A204.1 (cell line): ENCODE results near the gene STARD3.

Source experiments
- FAIRE-seq: peaks from 2 replicates; lab custom pipeline; 2012; peaks lifted over from hg19 to GRCh38; lab: Jason Lieb, UNC

STARD3 gene

DNA sequence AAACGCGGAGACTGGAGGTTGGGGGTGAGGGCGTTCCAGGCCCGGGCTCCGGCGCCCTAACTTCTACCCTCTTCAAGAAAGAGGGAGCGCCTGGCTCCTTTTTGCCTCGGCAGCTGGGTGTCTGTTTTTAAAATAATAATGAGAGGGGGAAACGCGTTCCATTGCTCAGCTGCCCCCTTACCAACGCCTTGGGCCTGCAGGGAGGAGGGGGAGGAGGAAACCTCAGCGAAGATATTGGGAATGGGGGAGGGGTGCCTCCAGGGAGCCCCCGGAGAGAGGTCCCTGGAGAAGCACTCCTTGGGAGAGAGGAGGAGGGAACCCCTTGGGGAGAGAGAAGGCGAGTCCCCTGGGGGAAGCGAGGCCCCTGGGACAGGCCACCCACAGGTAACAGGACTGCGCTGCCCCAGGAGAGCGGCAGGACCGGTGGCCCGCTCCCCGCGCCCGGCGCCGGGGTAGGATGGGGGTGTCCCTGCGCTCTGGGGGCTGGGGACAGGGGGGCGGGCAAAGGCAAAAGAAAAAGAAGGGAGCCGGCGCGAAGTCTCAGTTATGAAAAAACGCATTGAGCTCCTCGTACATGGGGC, 31.9 kb upstream of the STARD3 start:
- FAIRE-seq = no peak

DNA sequence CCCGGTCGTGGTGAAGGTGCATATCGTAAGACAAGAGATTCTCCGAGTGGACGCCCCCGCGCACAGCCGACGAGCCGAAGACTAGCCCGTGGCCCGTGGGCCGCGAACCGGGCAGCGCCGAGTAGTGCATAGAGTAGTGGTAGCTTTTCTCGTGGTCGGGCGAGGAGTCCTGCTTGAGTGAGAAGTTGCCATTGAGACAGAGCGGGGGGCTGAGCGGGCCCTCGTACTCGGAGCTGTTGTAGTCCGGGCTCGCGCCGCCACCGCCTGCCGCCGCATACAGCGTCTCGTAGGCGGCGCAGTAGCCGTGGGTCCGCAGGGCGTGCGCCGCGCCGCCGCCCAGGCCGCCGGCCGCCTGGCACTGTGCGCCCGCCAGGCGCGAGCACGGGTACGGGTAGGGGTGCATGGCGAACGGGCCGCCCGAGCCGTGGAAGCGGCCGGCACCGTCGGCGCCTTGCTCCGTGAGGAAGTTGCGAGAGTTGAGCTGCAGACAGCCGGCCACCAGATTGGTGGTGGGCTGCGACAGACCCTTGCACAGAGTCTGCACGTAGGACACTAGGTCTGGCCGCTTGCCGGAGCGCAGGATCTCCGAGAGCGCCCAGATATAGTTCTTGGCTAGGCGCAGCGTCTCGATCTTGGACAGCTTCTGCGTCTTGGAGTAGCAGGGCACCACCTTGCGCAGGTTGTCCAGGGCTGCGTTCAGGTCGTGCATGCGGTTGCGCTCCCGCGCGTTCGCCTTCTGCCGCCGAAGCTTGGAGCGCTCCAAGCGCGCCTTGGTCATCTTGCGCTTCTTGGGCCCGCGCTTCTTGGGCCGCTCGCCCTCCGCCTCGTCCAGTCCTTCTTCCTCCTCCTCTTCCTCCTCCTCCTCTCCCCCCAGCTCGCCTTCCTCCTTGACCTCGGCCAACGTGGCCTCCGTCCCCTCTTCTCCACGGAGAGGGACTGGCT, 31.2 kb upstream of the STARD3 start:
- no peak for FAIRE-seq

DNA sequence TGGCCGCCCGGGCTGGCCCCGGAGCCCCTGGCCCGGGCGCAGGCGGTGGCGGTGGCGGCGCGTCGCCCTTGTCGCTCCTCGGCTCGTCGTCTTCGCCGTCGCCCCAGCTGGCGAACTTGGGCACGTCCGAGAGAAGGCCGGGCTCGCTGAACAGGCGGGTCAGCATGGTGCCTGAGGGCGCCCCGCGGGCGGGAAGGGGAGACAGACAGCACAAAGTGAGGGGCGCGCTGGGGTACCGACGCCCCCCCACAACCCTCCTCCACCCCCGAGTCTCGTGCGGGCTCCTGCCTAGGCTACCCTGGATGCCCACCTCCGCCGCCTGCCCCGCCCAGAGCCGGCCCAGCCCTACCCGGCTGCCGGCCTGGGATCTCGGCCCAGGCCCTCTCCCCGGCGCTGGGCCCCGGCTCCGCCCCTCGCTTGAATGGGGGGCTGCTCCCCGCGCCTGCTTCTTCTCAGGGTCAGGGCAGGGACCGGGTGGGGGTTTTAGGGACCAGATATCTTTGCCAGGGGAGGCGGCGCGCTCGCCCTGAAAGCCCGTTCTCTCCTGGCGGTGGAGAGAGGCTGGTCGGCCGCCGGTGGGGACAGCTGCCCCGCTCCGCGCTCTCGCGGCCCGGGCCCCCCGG, 30.4 kb upstream of the STARD3 start:
- FAIRE-seq = no peak

DNA sequence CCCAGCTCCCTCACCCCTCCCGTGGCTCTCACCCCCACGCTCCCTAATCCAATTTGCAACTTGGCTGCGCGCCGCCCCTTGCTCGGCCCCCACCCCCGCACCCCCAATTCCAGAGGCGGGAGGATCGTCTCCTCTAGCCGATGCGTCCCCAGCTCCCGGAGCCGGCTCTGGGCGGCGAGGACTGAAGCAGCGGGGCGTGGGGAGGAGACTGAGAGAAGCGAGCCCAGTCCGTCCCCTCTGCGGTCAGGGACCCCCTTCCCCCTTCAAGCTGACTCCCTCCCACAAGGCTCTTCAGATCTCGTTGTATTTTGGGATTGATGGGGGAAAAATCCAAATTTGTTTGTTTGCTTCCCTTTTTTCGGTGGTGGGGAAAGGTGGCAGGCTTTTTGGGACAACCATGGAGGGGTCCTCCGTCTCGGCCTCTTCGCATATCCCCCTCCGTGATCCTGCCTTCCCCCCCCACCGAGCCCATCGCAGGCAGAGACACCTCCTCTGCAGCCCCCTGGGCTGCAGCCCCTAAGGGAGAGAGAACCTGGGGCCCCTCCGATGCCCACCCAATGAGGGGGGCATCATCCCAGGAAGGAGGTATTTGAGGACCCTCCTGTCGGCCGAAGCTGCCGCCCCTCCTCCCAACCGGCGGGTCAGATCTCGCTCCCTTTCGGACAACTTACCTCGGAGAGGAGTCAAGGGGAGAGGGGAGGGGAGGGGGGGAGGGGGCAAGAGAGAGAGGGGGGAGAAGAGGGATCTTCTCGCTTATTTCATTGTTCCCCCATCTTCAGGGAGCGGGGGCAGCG, 29.7 kb upstream of the STARD3 start:
- FAIRE-seq = no peak

DNA sequence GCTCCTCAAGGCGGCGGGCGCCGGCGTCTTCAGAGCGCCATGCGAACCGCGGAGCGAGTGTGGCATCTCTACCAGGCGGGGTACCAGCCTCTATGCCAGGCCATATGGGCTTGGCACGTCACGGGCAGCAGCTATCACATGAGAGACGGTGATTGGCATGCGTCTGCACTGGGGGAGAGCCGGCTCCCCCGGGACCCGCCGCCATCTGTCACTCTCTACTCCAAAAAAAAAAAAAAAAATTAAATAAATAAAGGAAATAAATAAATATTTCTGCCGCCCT, 29.2 kb upstream of the STARD3 start, which contains the start of gene NEUROD2:
Gene NEUROD2 (minus strand): TSS at position 70 of the 280 bp plus-strand sequence. CDS start 1,321 bp downstream, outside the sequence.
- FAIRE-seq = no peak

DNA sequence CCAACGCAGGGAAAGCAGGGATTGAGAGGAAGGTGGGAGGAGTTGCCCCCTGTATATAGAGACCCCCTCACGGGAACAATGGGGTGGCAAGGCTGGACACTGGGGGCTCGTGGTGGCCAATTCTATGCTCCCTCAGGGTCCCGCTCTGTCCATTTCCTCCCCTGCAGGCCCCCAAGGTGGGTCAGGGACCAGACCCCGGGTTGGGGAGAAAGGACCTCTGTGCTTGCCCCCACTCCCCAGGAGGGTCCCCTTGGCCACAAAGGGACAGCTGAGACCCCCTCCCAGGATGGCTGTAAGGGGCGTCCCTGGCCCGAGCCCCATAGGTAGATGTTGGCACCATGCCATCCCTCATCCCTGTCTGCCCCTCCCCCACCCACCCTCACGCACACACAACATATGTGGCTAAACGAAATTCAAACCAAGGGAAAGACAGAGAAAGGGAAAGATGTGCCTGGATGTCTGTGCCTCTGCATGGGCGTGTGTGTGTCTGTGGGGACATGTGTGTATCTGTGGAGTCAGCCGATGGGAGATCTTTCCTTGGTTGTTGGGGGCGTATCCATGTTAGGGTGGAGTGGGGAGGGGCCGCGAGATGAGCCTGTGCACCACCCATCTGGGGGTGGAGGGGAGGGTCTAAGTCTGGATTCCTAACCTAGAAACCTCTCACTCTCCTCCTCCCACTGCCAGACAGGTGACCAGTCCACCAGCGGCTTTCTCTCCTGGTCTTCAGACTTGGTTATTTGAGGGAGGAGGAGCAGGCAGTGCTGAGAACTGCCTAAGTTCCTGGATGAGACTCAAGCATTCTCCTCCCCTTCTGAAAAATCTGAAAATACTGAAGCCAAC, 28.6 kb upstream of the STARD3 start:
- no peak for FAIRE-seq

DNA sequence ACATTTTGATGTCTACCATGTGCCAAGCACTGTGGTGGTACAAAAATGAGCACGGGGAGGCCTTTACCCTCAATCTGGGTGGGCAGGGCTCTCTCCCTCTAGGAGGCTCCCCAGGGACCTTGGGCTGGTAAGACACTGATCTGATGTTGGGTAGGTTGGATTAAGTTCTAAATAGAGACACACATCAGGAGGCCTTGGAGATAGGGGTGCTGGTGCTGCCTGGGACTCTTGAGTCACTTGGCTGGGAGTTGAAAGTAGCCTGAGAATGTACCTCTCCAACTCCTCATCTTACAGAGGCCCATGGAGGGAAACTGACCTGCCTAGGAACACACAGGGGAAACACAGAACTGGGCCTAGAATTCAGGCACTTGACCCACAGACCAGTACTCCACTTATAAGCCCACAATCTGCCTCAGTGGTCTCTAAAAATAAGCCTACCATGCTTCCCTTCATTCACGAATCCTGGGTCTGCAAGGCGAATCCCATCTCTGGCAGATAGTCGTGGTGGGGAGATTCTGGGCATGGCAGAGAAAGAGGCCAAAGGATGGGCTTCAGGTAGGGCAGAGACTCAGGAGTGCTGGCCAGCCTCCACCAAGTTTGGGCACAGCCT, 27.4 kb upstream of the STARD3 start:
- FAIRE-seq = no peak

DNA sequence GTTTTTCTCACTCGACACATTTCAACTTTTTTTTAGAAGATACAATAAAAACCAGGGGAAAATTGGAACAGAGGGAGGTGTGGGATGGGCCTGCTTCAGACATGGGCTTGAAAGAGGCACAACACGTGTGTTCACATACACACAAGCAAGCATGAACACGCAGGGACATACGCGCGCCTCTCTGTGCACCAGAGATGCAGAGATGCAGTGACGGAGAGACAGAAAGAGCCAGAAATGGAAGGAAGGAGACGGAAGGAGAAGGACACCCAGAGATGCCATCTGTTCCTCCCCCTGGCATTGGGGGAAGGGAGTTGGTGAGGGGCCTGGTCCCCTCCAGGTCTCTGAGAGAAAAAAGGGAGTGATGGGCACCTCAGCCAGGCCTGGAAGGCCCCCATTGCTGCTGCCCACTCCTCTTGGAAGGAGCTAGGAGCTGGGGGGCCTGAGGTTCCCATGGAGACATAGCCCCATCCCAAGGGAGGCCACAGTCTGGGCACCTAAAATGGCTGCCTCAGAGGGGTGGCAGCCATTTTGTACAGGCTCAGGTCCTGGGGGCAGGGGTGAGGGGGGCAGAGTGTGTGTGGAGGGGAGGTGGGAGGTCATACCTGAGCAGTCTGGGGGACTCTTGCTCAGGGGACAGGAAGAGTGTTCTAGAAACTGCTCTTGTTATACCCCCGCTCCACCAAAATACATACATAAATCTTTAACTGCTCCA, 25.4 kb upstream of the STARD3 start:
- FAIRE-seq = no peak

DNA sequence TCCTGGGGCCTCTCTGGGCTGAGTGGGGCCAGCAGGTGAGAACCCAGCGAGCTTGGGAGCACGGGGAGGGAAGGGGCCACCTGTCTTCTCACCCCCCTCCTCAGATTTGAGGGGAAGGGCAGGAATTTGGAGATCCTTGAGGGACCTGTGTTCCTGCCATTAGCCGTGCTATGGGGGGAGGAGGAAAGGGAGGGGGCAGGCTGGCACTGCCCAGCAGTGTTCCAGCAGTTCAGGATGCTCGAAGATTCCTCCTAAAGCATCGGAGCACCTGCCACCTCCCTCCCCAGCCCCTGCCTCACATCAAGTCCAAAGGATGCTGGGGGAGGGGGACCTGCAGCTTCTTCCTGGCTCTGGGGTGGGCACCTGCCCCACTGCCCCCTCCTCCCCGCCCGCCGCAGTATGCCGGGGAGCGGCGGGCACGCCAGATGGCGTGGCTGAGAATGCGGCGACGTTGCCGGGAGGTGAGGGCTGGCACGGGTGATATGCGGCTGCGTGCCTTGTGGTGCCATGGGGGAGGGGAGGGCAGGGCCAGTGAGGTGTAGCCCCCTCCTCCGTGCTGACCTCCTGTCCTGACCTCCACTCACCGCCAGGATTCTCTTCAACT, 24.6 kb upstream of the STARD3 start:
- no peak for FAIRE-seq

DNA sequence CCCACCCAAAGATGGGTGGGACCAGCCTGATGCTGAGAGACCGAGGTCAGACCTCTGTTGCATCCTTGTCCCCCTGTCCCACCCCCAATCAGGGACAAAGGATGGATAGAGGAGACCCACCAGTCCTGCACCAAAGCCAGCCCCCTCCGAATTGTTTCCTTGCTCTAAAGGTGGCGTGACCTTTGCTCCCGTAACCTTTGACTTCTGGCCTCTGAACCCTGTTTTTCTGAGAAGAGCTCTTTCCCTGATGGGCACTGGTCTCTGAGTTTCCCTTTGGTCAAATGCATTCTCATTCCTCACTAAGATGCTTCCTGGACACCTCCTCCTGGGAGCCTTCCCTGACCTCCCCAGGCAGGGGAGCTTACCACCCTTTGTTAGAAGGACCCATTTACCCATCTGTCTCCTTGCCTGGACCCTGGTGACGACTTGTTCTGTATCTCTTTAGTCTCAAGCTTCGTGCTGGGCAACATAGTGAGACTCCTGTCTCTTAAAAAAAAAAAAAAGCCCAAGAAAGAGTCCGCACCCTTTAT, 23.9 kb upstream of the STARD3 start:
- no peak for FAIRE-seq

DNA sequence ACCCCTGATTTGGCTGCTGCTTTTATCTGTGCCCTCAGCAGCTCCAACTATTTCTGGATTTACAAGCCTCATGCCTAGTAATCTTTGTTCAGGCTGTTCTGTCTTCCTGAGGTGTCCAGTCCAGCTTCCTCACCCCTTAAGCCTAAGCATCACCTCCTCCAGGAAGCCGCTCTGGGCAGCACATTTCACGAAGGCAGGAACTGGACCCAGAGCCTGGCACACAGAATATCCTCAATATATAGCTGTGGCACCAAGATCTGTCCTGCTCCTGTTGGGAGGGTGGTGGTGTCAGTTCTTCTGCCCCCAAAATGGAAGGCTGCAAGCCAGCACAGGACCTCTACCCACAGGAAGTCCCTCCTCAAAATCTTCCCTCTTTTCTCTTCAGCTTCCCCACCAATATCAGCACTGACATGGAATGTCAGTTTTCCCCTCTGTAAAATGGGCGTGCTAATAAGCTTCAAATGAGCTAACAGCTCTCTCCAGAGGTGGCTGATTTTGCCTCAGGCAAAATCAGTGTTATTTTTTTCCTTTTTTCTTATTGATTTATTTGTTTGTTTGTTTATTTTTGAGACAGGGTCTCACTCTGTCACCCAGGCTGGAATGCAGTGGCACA, 22.3 kb upstream of the STARD3 start:
- no peak for FAIRE-seq

DNA sequence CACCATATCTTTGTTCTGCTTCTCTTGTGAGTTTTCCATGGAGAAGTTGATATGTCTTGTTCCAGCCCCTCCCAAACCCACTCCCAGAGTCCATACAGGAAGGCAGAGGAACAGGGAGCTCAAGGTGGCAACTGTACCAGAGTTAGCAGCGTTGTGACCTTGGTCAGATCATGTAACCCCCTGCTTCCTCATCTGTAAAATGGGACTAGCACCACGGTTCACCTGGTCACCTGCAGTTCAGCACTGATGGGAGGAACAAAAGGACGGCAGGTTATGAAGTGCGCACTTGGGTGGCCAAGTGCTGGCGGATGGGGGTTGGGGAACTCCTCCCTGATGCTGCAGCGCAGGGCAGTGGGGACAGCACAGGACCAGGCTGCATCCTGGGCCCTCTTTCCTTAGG, 21.5 kb upstream of the STARD3 start:
- FAIRE-seq = no peak

DNA sequence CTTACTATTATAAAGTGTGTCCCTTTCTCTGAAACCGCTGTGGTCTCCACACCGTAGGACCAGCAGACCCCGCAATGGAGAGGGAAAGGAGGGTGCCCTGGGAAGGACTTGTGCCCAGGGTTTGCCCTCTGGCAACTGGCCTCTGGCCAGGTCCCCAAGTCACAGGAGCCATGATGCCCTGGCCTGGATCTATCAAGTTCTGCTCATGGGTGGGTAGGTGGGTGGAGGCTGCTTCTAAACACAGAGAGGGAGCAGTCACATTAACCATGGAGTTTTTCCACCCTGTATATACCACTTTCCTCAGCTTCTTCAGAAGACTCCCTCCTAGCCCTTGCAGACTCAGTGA, 19.9 kb upstream of the STARD3 start:
- FAIRE-seq = no peak

DNA sequence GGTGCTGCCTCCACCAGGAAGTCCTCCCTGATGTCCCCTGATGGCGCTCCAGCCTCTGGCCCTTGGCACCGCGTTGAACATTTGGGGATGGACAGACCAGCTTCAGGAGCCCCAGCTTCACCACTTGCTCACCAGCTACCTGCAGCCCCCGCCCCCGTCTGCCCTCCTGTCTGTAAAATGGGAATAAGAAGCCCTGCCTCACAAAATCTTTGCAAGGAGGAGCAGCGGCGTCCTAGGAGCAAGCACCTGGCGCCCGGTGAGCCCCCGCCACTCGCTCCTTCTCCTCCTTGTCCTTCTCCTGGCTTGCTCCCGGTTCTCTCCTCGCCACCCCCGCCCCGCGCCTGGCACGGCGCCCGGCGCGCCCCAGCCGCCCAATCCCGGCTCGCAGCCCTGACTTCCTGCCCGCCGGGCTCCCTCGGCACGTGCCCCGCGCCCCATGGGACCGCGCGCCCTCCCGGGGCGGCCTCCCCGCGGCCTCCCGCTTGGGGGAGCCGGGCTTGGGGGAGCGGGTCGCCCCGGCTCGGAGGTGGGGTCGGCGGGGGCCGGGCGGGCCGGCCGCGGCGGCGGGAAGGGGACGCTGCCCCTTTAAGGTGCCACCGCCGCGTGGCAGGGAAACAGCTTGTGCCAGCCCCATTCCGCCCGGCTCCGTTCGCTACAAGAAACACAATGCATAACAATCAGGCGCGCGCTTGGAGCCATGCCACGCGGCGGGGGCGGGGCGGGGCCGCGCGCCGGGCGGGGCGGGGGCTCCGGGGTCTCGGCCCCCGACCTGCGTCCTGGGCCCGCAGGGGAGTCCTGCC, 19.3 kb upstream of the STARD3 start:
- no peak for FAIRE-seq

DNA sequence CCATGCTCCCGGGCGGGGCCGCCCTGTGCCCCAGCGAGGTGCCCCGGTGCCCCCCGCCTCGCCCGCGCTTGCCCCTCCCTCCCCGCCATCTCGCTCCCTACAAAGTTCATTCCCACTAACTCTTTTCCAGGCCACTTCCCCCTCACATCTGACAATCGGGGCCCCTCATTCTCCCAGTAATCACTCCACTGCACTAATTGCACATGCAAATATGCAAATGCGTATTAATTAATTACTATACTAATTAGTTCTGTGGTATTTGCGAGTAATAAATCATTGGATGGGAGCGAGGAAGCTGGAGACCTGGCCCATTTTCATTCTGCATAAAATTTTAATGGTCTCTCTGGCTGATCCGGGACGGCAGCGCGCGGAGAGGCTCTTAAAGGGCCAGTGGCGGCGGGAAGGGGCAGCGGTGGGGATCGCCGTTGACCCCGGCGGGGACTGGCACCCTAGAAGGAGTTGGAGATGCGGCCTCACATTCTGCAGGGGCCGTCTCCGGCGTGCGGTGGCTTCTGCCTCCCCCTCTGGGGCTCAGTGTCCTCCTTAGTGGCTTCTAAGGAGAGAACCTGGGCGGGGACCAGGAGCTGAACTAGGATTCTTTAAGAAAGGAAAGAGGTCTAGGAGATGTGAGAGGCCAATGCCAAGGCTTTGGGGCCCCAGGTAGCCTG, 18.6 kb upstream of the STARD3 start:
- FAIRE-seq = no peak

DNA sequence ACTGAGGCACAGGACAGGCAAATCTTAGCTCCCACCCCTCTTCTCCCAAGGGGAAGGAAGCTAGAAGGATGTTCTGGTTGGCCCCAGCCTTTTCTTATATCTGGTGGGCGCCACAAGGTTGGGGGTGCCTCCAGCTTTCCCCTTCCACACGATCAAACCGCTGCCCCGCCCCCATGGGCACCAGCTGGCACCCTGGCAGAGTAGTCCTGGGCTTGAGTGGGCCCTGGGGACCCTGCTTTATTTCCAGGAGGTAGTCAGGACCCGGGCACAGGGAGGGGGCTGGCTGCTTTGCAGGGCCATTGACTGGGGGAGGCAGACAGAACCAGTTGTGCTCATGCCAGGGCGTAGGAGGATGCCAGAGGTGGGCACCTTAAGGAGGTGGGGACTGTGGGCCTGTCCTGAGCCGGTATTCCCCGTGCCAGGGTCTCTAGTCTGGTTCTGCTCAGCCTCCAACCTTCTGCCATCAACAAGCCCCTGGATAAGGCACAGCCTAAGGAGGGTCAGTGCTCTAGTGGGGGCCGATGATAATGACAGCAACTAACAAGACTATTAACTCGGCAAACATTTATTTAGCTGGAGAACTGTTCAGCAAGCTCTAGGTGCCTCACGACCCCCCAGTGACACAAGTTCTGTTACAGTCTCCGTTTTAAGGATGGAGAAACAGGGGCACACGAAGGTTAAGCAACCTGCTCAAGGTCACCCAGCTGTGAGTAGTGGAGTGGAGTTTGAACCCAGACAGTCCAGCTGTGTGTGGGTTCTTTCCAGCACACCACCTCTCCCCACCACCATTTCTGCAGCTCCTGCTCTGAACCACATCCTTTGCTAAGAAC, 17.8 kb upstream of the STARD3 start:
- FAIRE-seq = no peak

DNA sequence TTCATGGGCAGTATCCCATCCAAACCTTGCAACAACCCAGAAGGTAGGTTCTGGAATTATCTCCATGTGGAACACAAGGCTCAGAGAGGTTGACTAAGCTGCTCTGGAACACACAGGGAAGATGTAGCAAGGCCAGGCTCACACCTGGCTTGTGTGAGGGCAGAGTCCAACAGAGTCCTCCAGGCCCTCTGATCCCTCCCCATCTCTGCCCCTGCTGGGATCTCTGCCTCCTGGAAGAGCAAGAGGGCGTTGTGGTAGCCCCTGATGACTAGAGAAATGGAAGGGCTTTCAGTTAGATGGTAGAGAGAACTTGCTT, 17.2 kb upstream of the STARD3 start:
- no peak for FAIRE-seq
